Trophoblast cell (in vitro differentiated cells and primary cell): ENCODE data around the gene EPHB6.

Experiments used
- DNase-seq, 2 donors: peaks; one replicate each; pipeline ENCODE4 v3.0.0-alpha.2; 2016
- H2AFZ ChIP-seq: 2 replicates; pipeline ENCODE4 v1.6.1; 2013; ENCODE audit warnings: low read length, moderate library complexity, mild to moderate bottlenecking; ENCODE audit not compliant: insufficient read depth, poor library complexity
- H2AK5ac ChIP-seq: 2 replicates; pipeline ENCODE4 v1.6.1; 2013; ENCODE audit warnings: mild to moderate bottlenecking, low read length
- H2BK120ac ChIP-seq: 2 replicates; pipeline ENCODE4 v1.6.1; 2013; ENCODE audit warnings: low read length, mild to moderate bottlenecking, moderate library complexity; ENCODE audit not compliant: insufficient read depth, poor library complexity
- H2BK12ac ChIP-seq: 2 replicates; pipeline ENCODE4 v1.6.1; 2013; ENCODE audit warnings: mild to moderate bottlenecking, low read length, moderate library complexity
- H2BK5ac ChIP-seq: 2 replicates; pipeline ENCODE4 v1.6.1; 2013; ENCODE audit warnings: low read length, low read depth, moderate library complexity, mild to moderate bottlenecking; ENCODE audit not compliant: poor library complexity
- H3K14ac ChIP-seq: 2 replicates; pipeline ENCODE4 v1.6.1; 2013; ENCODE audit warnings: mild to moderate bottlenecking, low read length
- H3K18ac ChIP-seq: 2 replicates; pipeline ENCODE4 v1.6.1; 2013; ENCODE audit warnings: mild to moderate bottlenecking, low read length
- H3K23ac ChIP-seq: 2 replicates; pipeline ENCODE4 v1.6.1; 2013; ENCODE audit warnings: low read length
- H3K27ac ChIP-seq: 2 replicates; pipeline ENCODE4 v1.5.1; 2013; ENCODE audit warnings: low read depth, mild to moderate bottlenecking, inconsistent platforms, low read length, moderate library complexity
- H3K27me3 ChIP-seq: 2 replicates; pipeline ENCODE4 v1.6.1; 2013; ENCODE audit warnings: inconsistent platforms, mild to moderate bottlenecking, low read length, moderate library complexity; ENCODE audit not compliant: insufficient read depth
- H3K36me3 ChIP-seq, 2 experiments: 1 replicate in 1 of 2; 2 replicates in 1 of 2; pipeline ENCODE4 v1.6.1; 2013; ENCODE audit warnings: low read length in 2 of 2, mild to moderate bottlenecking in 2 of 2, moderate library complexity in 1 of 2; ENCODE audit not compliant: insufficient read depth in 2 of 2, control insufficient read depth in 1 of 2
- H3K4ac ChIP-seq: 2 replicates; pipeline ENCODE4 v1.6.1; 2013; ENCODE audit warnings: low read depth, mild to moderate bottlenecking, low read length, moderate library complexity
- H3K4me1 ChIP-seq, 2 experiments: 1 replicate in 1 of 2; 2 replicates in 1 of 2; pipeline ENCODE4 v1.6.1; 2013; ENCODE audit warnings: low read length in 2 of 2, mild to moderate bottlenecking in 2 of 2, moderate library complexity in 1 of 2; ENCODE audit not compliant: insufficient read depth in 2 of 2, control insufficient read depth in 1 of 2
- H3K4me2 ChIP-seq: 2 replicates; pipeline ENCODE4 v1.6.1; 2013; ENCODE audit warnings: inconsistent platforms, mild to moderate bottlenecking, low read length, moderate library complexity
- H3K4me3 ChIP-seq: 2 replicates; pipeline ENCODE4 v1.5.1; 2013; ENCODE audit warnings: mild to moderate bottlenecking, low read depth, low read length, inconsistent platforms
- H3K79me1 ChIP-seq: one replicate; pipeline ENCODE4 v1.6.1; 2013; ENCODE audit warnings: low read length
- H3K79me2 ChIP-seq: 2 replicates; pipeline ENCODE4 v1.6.1; 2013; ENCODE audit warnings: low read length, mild to moderate bottlenecking; ENCODE audit not compliant: control insufficient read depth, insufficient read depth, poor library complexity
- H3K9ac ChIP-seq: 2 replicates; pipeline ENCODE4 v1.6.1; 2013; ENCODE audit warnings: mild to moderate bottlenecking, low read length
- H3K9me3 ChIP-seq: 2 replicates; pipeline ENCODE4 v1.6.1; 2013; ENCODE audit warnings: low read depth, mild to moderate bottlenecking, control low read depth, inconsistent platforms, low read length; ENCODE audit not compliant: insufficient read depth
- H4K12ac ChIP-seq: 2 replicates; pipeline ENCODE4 v1.6.1; 2013; ENCODE audit warnings: low read depth, mild to moderate bottlenecking, low read length, moderate library complexity
- H4K8ac ChIP-seq: 2 replicates; pipeline ENCODE4 v1.6.1; 2013; ENCODE audit warnings: low read depth, mild to moderate bottlenecking, low read length, moderate library complexity
- H4K91ac ChIP-seq: one replicate; pipeline ENCODE4 v1.6.1; 2013; ENCODE audit warnings: low read depth, mild to moderate bottlenecking, low read length, moderate library complexity
- WGBS: extraction: QIAGEN DNeasy Blood & Tissue Kit; methylation state at CpG from one replicate; pipeline ENCODE4 v1.1.7; 2013; ENCODE audit warnings: missing lambda C conversion rate; ENCODE audit not compliant: insufficient read length, insufficient coverage; ENCODE audit errors: extremely low coverage; 5-methylcytosine and 5-hydroxymethylcytosine counted together

EPHB6 gene

GRCh38 chr7:142859411-142859810 is 4.5 kb downstream of the EPHB6 start:
- Histone ChIP-seq H3K79me2 (peaks cover 2% of the 10 kb centered on the region), H2AFZ (no peak overlapping the region), H4K12ac (no peak overlapping the region), H3K23ac (no peak overlapping the region), H3K36me3 (peaks cover 13% of the 10 kb centered on the region in 2 experiments), H2AK5ac (no peak overlapping the region), H3K4me3 (no peak overlapping the region), H3K4ac (no peak overlapping the region), H3K4me2 (no peak overlapping the region), H2BK12ac (no peak overlapping the region), H3K14ac (no peak overlapping the region), H3K4me1 (peaks cover 4 to 23% of the 10 kb centered on the region in 2 experiments), H3K18ac (no peak overlapping the region), H3K9me3 (peaks cover 2% of the 10 kb centered on the region), H3K27ac (no peak overlapping the region), H4K91ac (no peak overlapping the region), H3K27me3 (no peaks in the 10 kb centered on the region), H2BK120ac (no peak overlapping the region), H4K8ac (no peak overlapping the region), H3K79me1 (peaks cover 6% of the 10 kb centered on the region), H2BK5ac (no peak overlapping the region), H3K9ac (no peak overlapping the region)
- DNase-seq, result no peak

- Histone ChIP-seq H2AFZ (no peak overlapping the region), H2BK5ac (no peak overlapping the region), H3K4ac (no peak overlapping the region), H3K9ac (no peak overlapping the region), H3K4me3 (no peak overlapping the region), H3K14ac (no peak overlapping the region), H3K4me2 (no peak overlapping the region), H3K27me3 (no peaks in the 10 kb centered on the region), H3K4me1 (peaks cover 4 to 23% of the 10 kb centered on the region in 2 experiments), H2AK5ac (no peak overlapping the region), H3K79me1 (peaks cover 3% of the 10 kb centered on the region), H4K91ac (no peak overlapping the region), H3K18ac (no peak overlapping the region), H3K27ac (no peak overlapping the region), H2BK120ac (no peak overlapping the region), H3K79me2 (no peaks in the 10 kb centered on the region), H3K9me3 (peaks cover 2% of the 10 kb centered on the region), H3K23ac (no peak overlapping the region), H4K12ac (no peak overlapping the region), H2BK12ac (no peak overlapping the region), H4K8ac (no peak overlapping the region), H3K36me3 (peaks cover 14 to 15% of the 10 kb centered on the region in 2 experiments)
- peak in 1 of 2 donors; percentile 27 for DNase-seq
- WGBS, result no CpG with 5 or more reads among the region's 5 CpGs
These were observed 5.0 kb downstream of the EPHB6 start for GRCh38 chr7:142859829-142860228.

GRCh38 chr7:142860968-142861367 is 6.1 kb downstream of the EPHB6 start:
- peaks cover 4 to 14% of the 10 kb centered on the region in 2 experiments for H3K4me1 ChIP-seq
- H3K4me3 ChIP-seq, result no peak overlapping the region
- H3K79me2 ChIP-seq, result no peaks in the 10 kb centered on the region
- H2BK5ac ChIP-seq, result no peak overlapping the region
- H3K9me3 ChIP-seq, result no peaks in the 10 kb centered on the region
- H3K79me1 ChIP-seq, result no peaks in the 10 kb centered on the region
- no peak overlapping the region for H3K4me2 ChIP-seq
- H3K36me3 ChIP-seq, result peaks cover 18 to 19% of the 10 kb centered on the region in 2 experiments
- no peak overlapping the region for H3K14ac ChIP-seq
- H2BK12ac ChIP-seq, result no peak overlapping the region
- H3K27ac ChIP-seq, result no peak overlapping the region
- H4K8ac ChIP-seq, result no peak overlapping the region
- WGBS, result no CpG with 5 or more reads among the region's 3 CpGs
- no peak overlapping the region for H3K23ac ChIP-seq
- no peak overlapping the region for H2AK5ac ChIP-seq
- no peak overlapping the region for H4K91ac ChIP-seq
- H4K12ac ChIP-seq, result no peak overlapping the region
- no peak overlapping the region for H3K9ac ChIP-seq
- no peak overlapping the region for H3K4ac ChIP-seq
- no peak overlapping the region for H2BK120ac ChIP-seq
- peak in 1 of 2 donors; percentile 38 for DNase-seq
- no peak overlapping the region for H2AFZ ChIP-seq
- no peaks in the 10 kb centered on the region for H3K27me3 ChIP-seq
- H3K18ac ChIP-seq, result no peak overlapping the region

- peaks cover 0 to 1% of the 10 kb centered on the region in 2 experiments for H3K4me1 ChIP-seq
- H2AK5ac ChIP-seq, result no peak overlapping the region
- no peak overlapping the region for H2AFZ ChIP-seq
- H3K9ac ChIP-seq, result no peak overlapping the region
- no peak overlapping the region for H3K18ac ChIP-seq
- H4K12ac ChIP-seq, result no peak overlapping the region
- no peak overlapping the region for H3K4ac ChIP-seq
- no peak overlapping the region for H3K27ac ChIP-seq
- H3K79me2 ChIP-seq, result no peaks in the 10 kb centered on the region
- H2BK12ac ChIP-seq, result no peak overlapping the region
- no peak for DNase-seq
- no CpG with 5 or more reads among the region's 4 CpGs for WGBS
- no peak overlapping the region for H3K4me3 ChIP-seq
- H3K9me3 ChIP-seq, result no peaks in the 10 kb centered on the region
- H3K4me2 ChIP-seq, result no peak overlapping the region
- H3K27me3 ChIP-seq, result no peaks in the 10 kb centered on the region
- no peak overlapping the region for H2BK120ac ChIP-seq
- H4K91ac ChIP-seq, result no peak overlapping the region
- peaks cover 20 to 24% of the 10 kb centered on the region in 2 experiments for H3K36me3 ChIP-seq
- no peak overlapping the region for H4K8ac ChIP-seq
- H3K79me1 ChIP-seq, result no peaks in the 10 kb centered on the region
- no peak overlapping the region for H2BK5ac ChIP-seq
- no peak overlapping the region for H3K23ac ChIP-seq
- H3K14ac ChIP-seq, result no peak overlapping the region
These were observed 7.5 kb downstream of the EPHB6 start for GRCh38 chr7:142862351-142862750.
